IPS DF 4.7 (cell line): Measurements from ENCODE around the gene CYBA.

Experiments used
- DNase-seq: peaks from one replicate; pipeline ENCODE4 v3.0.0-alpha.2; 2013; ENCODE audit warnings: low spot score; ENCODE audit errors: extremely low read depth

Gene CYBA

DNA sequence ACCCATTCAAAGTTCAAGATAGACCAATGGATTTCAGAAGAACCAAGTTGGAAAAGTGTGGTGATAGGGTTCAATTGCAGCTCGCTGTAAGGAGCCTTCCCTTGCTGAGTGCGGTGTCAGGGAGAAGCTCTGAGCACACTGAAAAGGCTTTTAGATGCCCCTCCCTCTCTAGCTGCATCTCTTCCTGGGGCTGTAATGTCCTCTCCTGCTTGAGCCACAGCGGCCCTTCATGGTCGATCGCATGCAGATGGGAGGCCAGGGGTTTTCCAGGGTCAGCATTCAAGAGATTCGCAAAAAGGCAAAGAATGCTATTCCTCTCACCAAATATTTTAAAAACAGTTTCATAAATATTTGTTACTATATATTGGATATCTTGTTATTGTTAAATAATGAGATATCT lies 56.9 kb downstream of the CYBA start:
- DNase-seq, result no peak

DNA sequence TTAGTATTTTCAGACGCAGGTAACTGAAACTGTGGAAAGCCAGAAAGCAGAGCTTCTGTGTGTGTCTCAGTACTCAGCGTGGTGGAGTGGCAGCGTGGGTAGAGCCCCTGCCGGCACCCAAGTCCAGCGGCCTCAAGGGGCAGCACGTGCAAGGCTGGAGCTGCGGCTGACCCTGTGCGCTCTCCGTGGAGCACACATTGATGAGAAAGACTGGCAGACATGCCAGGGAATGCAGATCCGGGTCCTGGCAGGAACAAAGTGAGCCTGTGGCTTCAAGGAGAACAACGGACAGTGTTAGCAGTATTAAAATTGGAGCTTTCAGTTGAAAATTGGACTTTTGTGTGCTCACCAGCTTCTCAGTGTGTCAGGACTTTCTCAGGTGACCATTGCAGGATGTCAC lies 57.4 kb downstream of the CYBA start:
- no peak for DNase-seq
